VCaP (cell line): Measurements from ENCODE around the gene NSL1.
"Not testable (repeated sequence)": the region's sequence is repeated elsewhere in the genome, so short reads cannot be mapped to it uniquely, and the experiment has no call there.

ENCODE experiments used
- H3K27ac ChIP-seq: fragments of 450-650 bp; 2 replicates; pipeline ENCODE4 v1.5.1; 2017
- CTCF ChIP-seq: fragments of 450-650 bp; conservative IDR thresholded peaks from 2 replicates; pipeline ENCODE4 v1.5.1; 2017; ENCODE audit warnings: mild to moderate bottlenecking, moderate library complexity

The NSL1 gene

DNA sequence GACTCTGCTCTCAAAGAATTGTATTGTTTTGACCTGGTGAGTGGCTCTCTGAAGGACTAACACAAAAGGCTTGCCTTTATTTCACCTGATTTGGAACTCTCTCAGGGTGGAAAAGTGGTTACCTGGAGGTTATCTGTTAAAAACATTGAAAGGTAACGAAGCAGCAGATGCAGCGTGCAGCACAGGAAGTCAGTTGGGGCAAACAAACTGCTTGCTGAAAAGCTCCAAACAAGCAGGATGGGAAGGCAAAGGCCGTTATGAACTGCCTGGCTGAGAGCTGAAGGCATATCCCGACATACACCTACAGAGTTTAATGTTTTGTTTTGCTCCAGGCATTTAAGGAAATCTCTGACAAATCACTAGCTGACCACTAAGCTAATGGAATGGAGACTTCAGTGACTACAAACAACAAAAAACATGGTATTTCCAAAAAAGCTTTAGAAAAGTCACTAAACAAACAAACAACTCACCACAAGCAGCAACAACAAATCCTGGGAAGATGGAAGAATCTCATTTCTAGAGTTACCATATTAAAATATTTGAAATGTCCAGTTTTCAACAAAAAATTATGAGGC is 47.6 kb downstream of the NSL1 start:
- no peak overlapping the region for H3K27ac ChIP-seq
- no peak for TF ChIP-seq CTCF

DNA sequence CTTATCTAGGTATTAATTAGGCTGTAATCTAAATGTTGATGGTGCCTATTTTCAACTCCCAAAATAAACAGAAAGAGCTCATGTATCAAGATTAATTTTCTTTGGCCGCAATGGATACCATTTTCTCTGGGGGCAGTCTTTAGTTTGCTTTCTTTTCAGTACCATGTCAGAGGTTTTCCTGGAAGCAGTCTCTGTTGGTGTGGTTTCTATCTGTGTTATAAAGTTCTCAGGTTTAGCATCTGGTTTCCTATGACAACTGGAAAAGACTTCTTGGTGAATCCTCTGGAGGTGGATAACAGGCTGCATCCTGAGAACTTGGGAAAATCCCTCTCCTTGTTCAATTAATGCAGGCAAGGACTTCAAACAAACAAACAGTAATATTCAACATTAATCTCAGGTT is 53.2 kb downstream of the NSL1 start:
- no peak for TF ChIP-seq CTCF
- no peak overlapping the region for H3K27ac ChIP-seq

DNA sequence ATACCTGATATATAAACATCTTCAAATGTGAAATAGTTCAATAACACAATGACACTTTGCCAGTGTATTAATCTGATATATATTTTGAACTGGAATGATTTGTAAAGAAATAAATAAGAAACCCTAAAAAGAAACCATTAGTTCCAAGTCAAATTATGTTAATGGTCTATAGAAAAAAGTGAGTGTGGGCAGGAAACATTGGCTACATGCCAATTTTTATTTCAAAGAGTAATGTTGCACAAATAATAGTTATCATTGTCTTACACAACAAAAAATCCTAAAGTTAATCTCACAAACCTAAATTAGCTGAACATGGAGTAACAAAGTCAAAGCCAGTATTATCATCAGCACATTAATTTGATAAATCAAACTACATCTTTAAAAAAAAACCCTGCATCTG is 54.0 kb downstream of the NSL1 start:
- no peak overlapping the region for H3K27ac ChIP-seq
- TF ChIP-seq CTCF = no peak

DNA sequence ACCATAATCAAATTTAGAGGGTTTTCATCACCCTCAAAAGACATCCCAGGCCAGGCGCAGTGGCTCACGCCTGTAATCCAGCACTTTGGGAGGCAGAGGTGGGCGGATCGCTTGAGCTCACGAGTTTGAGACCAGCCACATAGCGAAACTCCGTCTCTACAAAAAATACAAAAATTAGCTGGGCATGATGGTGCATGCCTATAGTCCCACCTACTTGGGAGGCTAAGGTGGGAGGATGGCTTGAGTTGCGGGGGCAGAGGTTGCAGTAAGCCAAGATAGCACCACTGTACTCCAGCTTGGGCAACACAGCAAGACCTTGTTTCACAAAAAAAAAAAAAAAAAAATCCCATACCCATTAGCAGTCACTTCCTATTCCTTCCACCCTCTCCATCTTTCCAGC is 58.5 kb downstream of the NSL1 start:
- H3K27ac ChIP-seq = no peak overlapping the region
- no peak for TF ChIP-seq CTCF

DNA sequence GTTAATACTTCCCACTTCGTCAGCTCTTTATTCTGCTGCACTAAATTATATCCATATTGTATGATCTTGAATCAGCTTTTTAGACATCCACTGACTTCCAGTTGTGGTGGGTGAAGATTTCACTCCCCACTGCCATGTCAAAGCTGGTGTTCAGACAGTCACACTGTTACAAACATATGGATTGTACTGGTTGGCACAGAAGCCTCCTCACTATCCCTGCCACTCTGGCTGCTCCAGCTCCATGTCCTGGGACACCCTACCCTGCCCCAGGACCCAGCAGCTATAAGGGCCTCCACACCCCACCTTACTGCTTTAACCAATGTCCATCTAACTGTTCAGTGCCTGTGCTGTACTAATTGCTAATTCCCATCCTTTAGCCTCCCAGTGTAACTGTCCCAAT is 59.9 kb downstream of the NSL1 start:
- H3K27ac ChIP-seq = no peak overlapping the region
- no peak for TF ChIP-seq CTCF

DNA sequence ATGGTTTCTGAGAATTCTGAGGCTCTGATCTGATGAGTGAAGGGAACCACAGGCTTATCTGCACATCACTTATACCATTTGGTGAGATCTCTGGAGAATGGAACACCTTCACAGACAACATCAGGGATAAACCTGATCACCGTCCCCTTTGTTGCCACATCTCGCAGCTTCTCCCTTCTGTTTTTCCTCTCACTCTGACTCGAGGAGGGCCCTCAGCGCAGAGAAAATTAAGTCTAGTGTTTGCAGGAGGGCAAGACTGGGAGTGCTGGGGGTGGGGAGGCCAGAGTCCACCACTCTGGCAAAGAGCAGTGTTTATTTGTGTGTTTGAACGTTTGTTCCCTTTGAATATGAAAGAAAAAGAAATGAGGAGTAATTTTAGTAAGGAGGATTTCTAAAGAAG is 63.0 kb downstream of the NSL1 start:
- no peak overlapping the region for H3K27ac ChIP-seq
- TF ChIP-seq CTCF = no peak

DNA sequence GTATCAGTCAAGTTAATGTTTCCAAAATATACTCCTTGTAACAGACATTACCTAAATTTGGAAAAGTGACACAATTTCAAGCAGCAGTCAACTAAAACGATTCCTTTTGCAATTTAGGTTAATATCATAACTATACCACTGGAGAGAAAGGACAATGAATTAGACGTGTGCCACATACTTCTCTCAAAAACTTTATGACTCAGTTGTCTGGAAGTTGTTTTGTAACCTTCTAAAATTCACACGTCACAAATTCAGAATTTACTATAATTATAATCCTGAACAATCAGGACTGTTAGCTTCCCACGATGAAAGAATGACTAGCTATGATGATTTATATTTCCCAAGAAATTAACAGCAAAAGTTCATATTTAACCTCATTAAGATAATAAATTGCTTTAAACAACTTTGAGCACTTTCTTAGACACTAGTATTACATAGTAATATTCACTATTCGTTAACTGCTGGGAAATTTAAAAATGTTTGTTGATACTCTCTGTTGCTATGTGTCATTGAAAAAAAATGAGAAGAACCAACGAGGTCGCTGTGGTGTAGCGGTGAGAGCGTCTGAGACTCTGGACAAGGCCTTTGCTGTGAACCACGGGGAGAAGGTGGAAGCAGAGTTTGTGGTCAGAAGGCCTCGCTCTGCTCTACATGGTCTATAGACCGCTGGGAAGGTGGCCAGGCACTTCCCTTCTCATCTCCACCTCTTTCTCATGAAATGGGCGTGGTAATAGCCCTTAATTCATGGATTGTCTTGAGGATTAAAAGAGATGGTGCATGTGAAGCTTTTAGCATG is 64.0 kb downstream of the NSL1 start:
- no peak for TF ChIP-seq CTCF
- H3K27ac ChIP-seq = no peak overlapping the region

DNA sequence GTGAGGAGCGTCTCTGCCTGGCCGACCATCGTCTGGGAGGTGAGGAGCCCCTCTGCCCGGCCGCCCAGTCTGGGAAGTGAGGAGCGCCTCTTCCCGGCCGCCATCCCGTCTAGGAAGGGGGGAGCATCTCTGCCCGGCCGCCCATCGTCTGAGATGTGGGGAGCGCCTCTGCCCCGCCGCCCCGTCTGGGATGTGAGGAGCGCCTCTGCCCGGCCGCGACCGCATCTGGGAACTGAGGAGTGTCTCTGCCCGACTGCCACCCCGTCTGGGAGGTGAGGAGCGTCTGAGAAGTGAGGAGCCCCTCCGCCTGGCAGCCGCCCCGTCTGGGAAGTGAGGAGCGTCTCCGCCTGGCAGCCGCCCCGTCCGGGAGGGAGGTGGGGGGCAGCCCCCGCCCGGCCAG is 66.9 kb downstream of the NSL1 start:
- not testable (repeated sequence) for H3K27ac ChIP-seq
